SIG-M5 treated with dmso at 0.1 percent for 504 hours (cell line): ENCODE measurements around the gene OTOG.

Experiments used
- DNase-seq: peaks from one replicate; lab custom pipeline; 2025; ENCODE audit not compliant: unreplicated experiment; lab: John Stamatoyannopoulos, UW

Gene OTOG

GRCh38 chr11:17602105-17603001, 55.3 kb downstream of the OTOG start:
- DNase-seq = no peak

- no peak for DNase-seq
Observed at GRCh38 chr11:17603056-17603825, 56.2 kb downstream of the OTOG start.

- DNase-seq = no peak
Observed at GRCh38 chr11:17604201-17604914, 57.3 kb downstream of the OTOG start.

DNA sequence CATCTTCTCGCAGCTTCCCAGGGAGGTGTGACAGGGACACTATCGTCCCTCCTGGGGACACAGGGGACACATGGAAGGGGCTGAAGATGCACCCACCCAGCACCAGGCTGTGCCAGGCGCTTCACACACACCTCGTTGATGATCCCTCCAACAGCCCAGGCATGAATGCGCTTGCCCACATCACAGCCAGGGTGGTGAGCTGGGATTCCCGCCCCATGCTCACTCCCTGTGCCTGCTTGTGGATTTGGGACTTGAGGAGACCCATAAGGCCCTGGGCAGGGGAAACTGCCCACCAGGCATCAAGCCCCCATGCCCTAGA, 57.8 kb downstream of the OTOG start:
- no peak for DNase-seq

GRCh38 chr11:17605651-17606122, 58.6 kb downstream of the OTOG start:
- no peak for DNase-seq

DNA sequence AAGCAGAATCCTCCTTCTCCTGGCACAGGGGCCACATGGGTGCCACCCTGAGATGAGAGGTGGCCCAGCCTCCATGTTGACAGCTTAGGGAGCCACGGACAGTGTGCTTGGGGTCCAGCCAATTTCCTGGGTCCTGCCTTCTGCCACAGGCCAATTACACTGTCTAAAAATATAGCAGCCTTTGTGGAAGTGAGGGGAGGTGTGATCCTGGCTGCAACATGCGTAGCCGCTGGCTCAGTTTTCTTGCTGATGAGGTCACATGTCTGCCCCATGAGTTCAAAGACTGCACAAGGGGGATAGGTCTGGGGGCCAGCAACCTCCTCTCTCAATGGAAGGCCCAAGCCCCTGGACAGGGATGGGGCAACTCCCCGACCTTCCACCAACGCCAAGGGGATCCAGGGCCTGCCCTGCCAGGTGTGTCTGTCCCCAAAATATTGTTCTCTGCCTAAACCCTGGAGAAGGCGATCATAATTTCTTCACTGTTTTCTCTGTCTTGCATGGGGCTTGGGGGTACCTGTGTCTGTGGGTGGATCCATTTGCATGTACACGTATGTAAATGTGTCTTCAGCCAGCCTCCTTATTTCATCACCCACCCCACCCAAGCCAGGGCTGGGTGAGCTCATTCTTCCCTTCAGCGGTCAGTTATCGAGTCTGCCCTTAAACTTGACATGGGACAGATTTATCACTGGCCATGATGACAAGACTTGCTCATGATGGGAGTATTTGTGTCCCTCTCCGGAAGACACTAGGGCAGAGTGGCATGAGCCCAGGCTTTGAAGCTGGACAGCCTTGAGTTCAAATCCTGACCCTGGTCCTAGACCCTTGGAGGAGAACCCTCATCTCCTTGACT, 59.4 kb downstream of the OTOG start:
- DNase-seq = no peak

DNA sequence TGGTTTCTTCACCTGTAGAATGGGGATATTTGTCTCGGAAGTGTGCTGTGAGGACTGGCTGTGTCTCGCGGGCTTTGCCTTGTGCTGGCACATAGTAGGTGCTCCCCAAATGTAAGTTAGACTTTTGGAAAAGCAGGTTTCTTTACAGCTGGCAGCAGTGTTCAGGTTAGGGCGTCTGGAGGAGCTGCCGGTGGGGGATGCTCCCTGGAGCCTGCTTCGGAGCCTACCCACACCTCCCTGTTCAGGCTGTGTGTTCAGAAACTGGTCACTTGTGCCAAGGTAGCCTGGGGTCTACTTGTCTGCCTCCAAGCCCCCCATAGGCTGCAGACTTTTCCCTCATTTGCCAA, 60.0 kb downstream of the OTOG start:
- DNase-seq = no peak

DNA sequence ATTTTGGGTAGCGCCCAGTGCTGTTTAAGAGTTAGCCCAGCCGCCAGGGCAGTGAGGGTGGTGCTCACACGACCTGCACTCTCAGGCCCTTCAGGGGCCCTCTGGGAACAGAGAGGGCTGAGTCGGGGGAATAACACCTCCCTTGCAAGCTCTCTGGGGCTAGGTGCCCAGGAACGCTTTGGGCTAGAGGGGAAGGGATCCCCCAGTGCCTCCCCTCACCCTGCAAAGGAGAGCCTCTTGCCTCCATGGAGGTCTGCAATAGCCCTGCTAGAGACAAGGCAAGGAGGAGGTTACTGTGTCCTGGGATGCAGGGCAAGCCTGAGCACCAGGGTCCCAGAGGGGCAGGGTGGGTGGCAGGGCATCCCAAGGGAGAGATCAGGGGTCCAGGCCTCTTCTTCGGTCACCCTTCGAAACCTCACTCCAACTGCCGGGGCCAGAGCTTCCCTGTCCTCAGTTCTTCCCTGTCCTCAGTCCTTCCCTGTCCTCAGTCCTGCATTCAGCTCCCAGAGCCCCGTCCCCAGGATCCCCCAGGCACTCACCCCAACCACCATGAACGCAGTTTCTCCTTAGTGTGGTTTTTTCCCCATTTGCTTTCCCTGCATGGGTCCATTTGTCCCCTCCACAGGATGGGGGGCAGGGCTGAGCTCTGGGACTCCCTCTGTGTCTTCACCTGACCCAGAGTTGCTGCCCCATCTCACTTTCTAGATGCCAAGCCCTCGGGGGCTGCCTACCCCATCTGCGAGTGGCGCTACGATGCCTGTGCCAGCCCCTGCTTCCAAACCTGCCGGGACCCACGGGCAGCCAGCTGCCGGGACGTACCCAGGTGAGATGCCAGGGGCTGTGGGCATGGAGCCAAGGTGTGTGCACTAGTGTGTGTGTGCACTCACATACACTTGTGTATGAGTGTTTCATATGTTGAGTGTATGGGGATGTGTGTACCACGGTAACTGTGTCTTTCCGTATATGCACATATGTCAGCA, 60.8 kb downstream of the OTOG start:
- no peak for DNase-seq

- no peak for DNase-seq
Observed at GRCh38 chr11:17608821-17609220, 61.8 kb downstream of the OTOG start.

- DNase-seq = no peak
Observed at GRCh38 chr11:17609291-17610084, 62.4 kb downstream of the OTOG start.

DNA sequence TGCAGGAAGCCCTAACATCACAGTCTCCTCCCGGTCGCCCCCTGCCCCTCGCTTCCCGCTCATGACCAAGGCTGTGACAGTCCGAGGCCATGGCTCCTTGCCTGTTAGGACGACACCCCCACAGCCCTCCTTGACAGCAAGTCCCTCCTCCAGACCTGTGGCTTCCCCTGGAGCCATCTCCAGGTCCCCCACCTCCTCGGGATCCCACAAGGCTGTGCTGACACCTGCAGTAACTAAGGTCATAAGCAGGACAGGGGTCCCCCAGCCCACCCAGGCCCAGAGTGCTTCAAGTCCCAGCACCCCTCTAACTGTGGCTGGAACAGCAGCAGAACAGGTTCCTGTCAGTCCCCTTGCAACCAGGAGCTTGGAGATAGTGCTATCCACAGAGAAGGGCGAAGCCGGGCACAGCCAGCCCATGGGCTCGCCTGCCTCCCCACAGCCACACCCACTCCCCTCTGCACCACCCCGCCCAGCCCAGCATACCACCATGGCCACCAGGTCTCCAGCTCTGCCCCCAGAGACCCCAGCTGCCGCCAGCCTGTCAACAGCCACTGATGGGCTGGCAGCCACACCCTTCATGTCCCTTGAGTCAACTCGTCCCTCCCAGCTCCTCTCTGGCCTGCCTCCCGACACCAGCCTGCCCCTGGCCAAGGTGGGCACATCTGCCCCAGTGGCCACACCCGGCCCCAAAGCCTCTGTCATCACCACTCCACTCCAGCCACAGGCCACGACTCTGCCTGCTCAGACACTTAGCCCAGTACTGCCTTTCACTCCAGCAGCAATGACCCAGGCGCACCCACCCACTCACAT, 63.2 kb downstream of the OTOG start:
- no peak for DNase-seq

DNA sequence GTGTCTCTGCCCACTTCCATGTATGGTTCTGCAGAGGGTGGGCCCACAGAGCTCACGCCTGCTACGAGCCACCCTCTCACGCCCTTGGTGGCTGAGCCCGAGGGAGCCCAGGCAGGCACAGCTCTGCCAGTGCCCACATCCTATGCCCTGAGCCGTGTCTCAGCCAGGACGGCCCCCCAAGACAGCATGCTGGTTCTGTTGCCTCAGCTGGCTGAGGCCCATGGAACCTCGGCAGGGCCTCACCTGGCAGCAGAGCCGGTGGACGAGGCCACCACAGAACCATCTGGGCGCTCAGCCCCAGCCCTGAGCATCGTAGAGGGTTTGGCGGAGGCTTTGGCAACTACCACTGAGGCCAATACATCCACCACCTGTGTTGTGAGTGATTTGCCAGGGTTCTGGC, 64.0 kb downstream of the OTOG start:
- no peak for DNase-seq

DNA sequence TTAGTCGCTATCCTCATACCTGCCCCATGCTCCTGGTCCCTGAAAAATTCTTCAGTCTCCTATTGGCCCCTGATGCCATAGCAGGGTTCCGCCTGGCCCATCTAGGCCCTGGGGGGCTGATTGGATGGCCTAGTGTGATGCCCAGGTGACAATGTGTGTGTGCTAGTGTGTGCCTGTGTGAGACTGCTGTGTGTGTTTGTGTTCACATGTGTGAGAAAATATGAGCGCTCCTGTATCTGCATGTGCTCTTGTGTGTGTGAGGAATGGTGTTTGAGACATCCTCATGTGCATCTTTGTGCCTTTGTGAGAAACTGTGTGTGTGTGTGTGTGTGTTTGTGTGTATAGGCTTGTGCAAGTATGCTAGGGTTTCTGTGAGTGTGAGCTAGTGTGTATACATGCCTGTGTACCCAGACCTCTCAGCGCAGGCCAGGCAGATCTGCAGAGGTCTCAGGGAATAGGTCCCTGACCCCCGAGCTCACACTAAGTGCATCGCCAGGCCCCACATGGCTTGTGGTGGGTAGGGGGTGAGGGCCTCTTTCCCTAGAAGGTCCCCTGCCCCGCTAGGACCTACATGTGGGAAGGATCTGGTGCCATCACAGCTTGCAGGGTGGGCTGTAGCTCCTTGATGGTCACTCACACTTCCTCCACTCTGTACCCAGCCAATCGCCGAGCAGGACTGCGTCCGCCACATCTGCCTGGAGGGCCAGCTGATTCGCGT, 64.6 kb downstream of the OTOG start:
- no peak for DNase-seq

- no peak for DNase-seq
Observed at GRCh38 chr11:17612221-17613188, 65.4 kb downstream of the OTOG start.

DNA sequence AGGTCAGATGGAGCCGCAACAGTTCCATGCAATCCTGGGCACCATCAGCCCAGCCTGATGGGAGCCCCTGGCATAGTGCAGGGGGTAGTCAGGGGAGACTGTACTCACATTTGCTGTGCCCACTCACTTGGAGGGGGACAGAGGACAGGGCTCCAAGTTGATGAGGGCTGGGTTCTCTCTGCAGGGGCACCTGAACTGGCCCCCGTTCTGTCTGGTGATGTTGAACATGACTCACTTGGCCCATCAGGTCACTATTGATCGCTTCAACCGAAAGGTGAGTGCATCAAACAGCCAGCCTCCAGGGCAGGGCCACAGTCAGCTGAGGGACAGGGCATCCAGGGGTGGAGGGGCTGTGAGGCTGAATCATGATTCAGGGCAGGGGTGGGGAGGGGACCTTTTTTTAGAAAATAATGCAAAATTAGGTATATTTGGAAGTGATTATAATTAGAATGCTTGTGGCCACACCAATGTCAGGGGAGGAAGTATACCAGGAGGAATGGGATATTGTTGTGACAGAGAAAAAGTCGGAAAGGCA, 66.4 kb downstream of the OTOG start:
- no peak for DNase-seq

DNA sequence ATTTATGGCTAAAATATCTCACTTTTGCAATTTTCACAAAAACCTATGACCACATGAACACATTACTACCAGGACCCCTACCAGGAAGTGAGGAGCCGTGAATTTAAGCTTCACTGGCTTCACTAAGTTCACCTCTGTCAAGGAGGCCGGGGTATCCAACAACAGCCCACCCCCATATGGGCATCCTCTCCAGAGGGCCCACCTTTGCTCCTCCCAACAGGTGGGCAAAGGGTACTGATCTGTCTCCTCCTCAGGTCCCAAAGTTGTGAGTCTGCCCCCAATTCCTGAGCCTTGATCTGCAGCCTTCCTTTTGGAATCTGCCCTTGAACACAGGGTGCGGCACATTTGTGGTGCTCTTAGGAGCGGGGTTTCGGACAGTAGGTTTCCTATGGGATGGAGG, 66.9 kb downstream of the OTOG start:
- DNase-seq = no peak
